GM12864 (cell line): ENCODE measurements around the gene SEC22A.

ENCODE experiments used
- DNase-seq: peaks from one replicate; pipeline ENCODE4 v3.0.0-alpha.2; 2011; ENCODE audit warnings: low read depth
- H3K4me3 ChIP-seq: 2 replicates; pipeline ENCODE4 v1.5.1; 2011; ENCODE audit warnings: mild to moderate bottlenecking, low read depth, low read length, control low read depth
- CTCF ChIP-seq: IDR thresholded peaks from 2 replicates; pipeline ENCODE4 v1.5.1; 2011; ENCODE audit warnings: low read depth, mild to moderate bottlenecking, moderate library complexity, low read length, control low read depth, inconsistent platforms; ENCODE audit errors: missing control alignments

Gene SEC22A

GRCh38 chr3:123286308-123287023 is 84.7 kb downstream of the SEC22A start:
- no peak overlapping the region for H3K4me3 ChIP-seq
- peak; percentile 8 for DNase-seq
- TF ChIP-seq CTCF = peak; percentile 94

GRCh38 chr3:123287051-123287961 is 85.6 kb downstream of the SEC22A start:
- TF ChIP-seq CTCF = no peak
- no peak overlapping the region for H3K4me3 ChIP-seq
- DNase-seq = no peak

- H3K4me3 ChIP-seq = no peak overlapping the region
- TF ChIP-seq CTCF = no peak
- DNase-seq = no peak
These were observed 86.2 kb downstream of the SEC22A start for GRCh38 chr3:123287962-123288302.

- TF ChIP-seq CTCF = no peak
- DNase-seq = no peak
- H3K4me3 ChIP-seq = no peak overlapping the region
These were observed 87.8 kb downstream of the SEC22A start for GRCh38 chr3:123289391-123290106.

- DNase-seq = no peak
- no peak for TF ChIP-seq CTCF
- no peak overlapping the region for H3K4me3 ChIP-seq
These were observed 88.6 kb downstream of the SEC22A start for GRCh38 chr3:123290107-123290930.

- no peak overlapping the region for H3K4me3 ChIP-seq
- no peak for DNase-seq
- TF ChIP-seq CTCF = no peak
These were observed 89.2 kb downstream of the SEC22A start for GRCh38 chr3:123290962-123291361.
